ENCODE measurements around the gene CD2BP2. TPM values are rescaled to one million over a fixed set of nuclear protein-coding genes. Genes with fewer than 3 reads are reported as not detected.
A peak's percentile ranks its signal among the peaks of the same experiment; 100 is the strongest.

The CD2BP2 gene
- total and polyA plus RNA-seq, 2 of the 8 experiments (the other 6 are each of a cell fraction or from before 2014, with no cell fraction given): 22.4 to 55.3 TPM

GRCh38 chr16:30369938-30370455 lies 14.9 kb upstream of the CD2BP2 start (continued):
- no peak for TF ChIP-seq EZH2 (IDR thresholded peaks at IDR 0.05; ENCODE audit: low read depth, low read length, severe bottlenecking)
- no peak for TF ChIP-seq TBP (IDR thresholded peaks at IDR 0.05; ENCODE audit: low read depth, low read length)
- TF ChIP-seq KDM5A (IDR thresholded peaks at IDR 0.05; ENCODE audit: low read length): no peak
- TF ChIP-seq ASH2L (IDR thresholded peaks at IDR 0.05; ENCODE audit: low read length): no peak
- TF ChIP-seq, protein P1, sequence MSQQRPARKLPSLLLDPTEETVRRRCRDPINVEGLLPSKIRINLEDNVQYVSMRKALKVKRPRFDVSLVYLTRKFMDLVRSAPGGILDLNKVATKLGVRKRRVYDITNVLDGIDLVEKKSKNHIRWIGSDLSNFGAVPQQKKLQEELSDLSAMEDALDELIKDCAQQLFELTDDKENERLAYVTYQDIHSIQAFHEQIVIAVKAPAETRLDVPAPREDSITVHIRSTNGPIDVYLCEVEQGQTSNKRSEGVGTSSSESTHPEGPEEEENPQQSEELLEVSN (IDR thresholded peaks at IDR 0.05): no peak
- no peak for TF ChIP-seq BRCA1 (IDR thresholded peaks at IDR 0.05; ENCODE audit: low read depth, low read length)
- TF ChIP-seq CBX8 (IDR thresholded peaks at IDR 0.05; ENCODE audit: borderline replicate concordance, low read depth, low read length): no peak
- TF ChIP-seq PHF8 (conservative IDR thresholded peaks at IDR 0.05; ENCODE audit: low read depth, low read length): peak; percentile 41; the same call in 1 of the 2 replicates
- TF ChIP-seq ZNF274 (IDR thresholded peaks at IDR 0.05; ENCODE audit: borderline replicate concordance, extremely low read depth, low read length): no peak
- TF ChIP-seq RAD21 (IDR thresholded peaks at IDR 0.05 in 1 of 2, conservative IDR thresholded peaks at IDR 0.05 in 1 of 2; ENCODE audit: low read depth in 2 of 2, low read length in 2 of 2): 0 out of 4 replicates have a peak, but pooled peaks of 1 of the 2 experiments have one; percentile 1
- peak in 1 of 2 experiments; percentile 31; a peak in 1 of 4 replicates for TF ChIP-seq HDAC2 (IDR thresholded peaks at IDR 0.05; ENCODE audit: borderline replicate concordance in 1 of 2, low read depth in 2 of 2, low read length in 2 of 2)
- TF ChIP-seq SRF (IDR thresholded peaks at IDR 0.05; ENCODE audit: low read depth, low read length): no peak
- TF ChIP-seq GTF2F1 (IDR thresholded peaks at IDR 0.05; ENCODE audit: borderline replicate concordance, low read depth, low read length): no peak
- TF ChIP-seq RBBP5 (IDR thresholded peaks at IDR 0.05; ENCODE audit: borderline replicate concordance, low read depth, low read length): no peak
- TF ChIP-seq CEBPB (IDR thresholded peaks at IDR 0.05; ENCODE audit: low read depth, low read length): no peak
- no peak for TF ChIP-seq CHD2 (IDR thresholded peaks at IDR 0.05; ENCODE audit: low read length)
- no peak for TF ChIP-seq GABPA (IDR thresholded peaks at IDR 0.05; ENCODE audit: borderline replicate concordance, insufficient read depth, low read length)
- TF ChIP-seq NANOG (IDR thresholded peaks at IDR 0.05; ENCODE audit: insufficient read depth, low read depth, low read length, poor library complexity, severe bottlenecking): no peak
- TF ChIP-seq CREB1 (IDR thresholded peaks at IDR 0.05): no peak
- TF ChIP-seq, protein P2, sequence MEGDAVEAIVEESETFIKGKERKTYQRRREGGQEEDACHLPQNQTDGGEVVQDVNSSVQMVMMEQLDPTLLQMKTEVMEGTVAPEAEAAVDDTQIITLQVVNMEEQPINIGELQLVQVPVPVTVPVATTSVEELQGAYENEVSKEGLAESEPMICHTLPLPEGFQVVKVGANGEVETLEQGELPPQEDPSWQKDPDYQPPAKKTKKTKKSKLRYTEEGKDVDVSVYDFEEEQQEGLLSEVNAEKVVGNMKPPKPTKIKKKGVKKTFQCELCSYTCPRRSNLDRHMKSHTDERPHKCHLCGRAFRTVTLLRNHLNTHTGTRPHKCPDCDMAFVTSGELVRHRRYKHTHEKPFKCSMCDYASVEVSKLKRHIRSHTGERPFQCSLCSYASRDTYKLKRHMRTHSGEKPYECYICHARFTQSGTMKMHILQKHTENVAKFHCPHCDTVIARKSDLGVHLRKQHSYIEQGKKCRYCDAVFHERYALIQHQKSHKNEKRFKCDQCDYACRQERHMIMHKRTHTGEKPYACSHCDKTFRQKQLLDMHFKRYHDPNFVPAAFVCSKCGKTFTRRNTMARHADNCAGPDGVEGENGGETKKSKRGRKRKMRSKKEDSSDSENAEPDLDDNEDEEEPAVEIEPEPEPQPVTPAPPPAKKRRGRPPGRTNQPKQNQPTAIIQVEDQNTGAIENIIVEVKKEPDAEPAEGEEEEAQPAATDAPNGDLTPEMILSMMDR (IDR thresholded peaks at IDR 0.05; ENCODE audit: control extremely low read depth in 1 of 3, insufficient read depth in 1 of 3, low read depth in 1 of 3, low read length in 3 of 3): peak in 1 of 3 experiments; percentile 4; a peak in 1 of 4 replicates
- TF ChIP-seq BCL11A (IDR thresholded peaks at IDR 0.05; ENCODE audit: low read depth in 2 of 2, low read length in 2 of 2): no peak

All from H1 (cell line).